NCI-H2196 treated with DMSO at 0.1 percent for 48 hours (cell line): Measurements from ENCODE around the gene OR1E1.
"Not testable (repeated sequence)": the region's sequence is repeated elsewhere in the genome, so short reads cannot be mapped to it uniquely, and the experiment has no call there.

Source experiments
- DNase-seq: peaks from one replicate; lab custom pipeline; 2025; ENCODE audit not compliant: unreplicated experiment; lab: John Stamatoyannopoulos, UW

OR1E1 gene, protein sequence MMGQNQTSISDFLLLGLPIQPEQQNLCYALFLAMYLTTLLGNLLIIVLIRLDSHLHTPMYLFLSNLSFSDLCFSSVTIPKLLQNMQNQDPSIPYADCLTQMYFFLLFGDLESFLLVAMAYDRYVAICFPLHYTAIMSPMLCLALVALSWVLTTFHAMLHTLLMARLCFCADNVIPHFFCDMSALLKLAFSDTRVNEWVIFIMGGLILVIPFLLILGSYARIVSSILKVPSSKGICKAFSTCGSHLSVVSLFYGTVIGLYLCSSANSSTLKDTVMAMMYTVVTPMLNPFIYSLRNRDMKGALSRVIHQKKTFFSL

GRCh38 chr17:3398310-3398709 lies at the start of gene OR1E1:
Gene OR1E1, minus strand, starts transcription at chr17:3398410. Its CDS starts 0 bp downstream, at chr17:3398410.
- DNase-seq: no peak

DNA sequence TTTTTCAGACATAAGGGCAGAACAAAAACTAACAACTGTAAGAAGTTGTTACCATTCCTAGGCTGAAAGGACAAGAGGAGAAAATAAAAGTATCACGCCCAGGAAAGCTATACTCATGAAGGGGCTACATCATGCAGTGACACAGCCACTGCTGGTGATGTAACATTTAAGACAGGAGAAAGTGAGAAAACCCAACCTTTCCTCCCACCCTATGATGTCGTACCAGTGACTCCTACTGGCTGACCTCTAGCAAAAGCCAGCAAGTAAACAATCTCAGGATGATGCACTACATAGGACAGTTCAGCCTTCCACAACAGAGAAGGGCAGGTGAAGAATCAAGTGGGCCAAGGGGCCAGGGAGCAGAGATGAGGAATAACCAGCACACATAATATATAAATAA lies 49.4 kb upstream of the OR1E1 start:
- no peak for DNase-seq

DNA sequence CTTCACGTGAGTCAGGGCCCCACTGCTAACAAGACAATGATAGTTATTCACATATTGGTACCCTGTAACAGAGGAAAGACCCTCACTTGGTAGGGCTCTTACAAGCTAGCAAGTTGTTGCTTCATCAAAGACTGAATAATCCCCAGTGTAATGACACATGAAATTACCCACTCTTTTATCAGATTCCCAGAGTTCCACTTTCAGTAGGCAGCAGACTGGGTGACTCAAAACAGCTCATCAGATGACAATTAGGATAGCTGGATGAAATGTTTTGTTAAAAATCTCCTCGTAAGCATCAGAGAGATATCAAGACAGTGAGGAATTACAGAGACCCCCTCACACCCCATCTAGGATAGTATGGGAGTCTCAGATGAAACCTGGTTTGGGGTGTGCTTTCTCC lies 42.2 kb upstream of the OR1E1 start:
- DNase-seq: no peak

DNA sequence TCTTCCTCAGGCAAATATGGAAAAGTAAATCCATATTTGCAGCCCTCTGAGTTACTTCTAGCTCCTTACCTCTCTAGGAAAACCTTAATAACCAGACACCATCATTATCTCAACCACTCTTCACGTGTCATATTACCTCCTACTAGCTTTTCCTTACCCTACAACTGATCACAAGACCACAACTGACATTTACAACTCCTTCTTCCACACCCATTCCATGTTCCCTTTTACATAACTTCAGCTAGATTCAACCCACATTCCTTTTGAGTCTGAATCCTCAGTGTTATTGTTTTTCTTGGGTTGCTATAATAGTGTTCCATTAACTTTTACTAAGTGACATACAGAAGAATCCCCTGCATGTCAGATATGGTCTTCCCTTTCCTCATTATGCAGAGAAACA lies 40.2 kb upstream of the OR1E1 start:
- no peak for DNase-seq

DNA sequence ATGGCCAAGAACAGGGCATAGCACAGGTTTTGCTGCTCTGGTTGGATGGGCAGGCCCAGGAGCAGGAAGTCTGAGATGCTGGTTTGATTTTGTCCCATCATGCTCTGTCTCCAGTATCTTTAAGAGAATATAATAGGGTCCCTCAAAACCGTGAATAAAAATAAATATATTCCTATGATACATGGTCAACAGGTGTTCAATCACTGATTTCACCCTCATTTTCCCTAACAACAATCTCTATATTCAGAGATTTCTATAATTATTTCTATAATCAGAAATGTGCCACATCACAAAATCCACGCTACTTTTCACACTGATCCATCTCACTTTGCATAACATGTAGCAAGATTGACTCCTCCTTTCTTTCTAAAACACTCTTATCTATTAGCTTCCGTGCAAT lies 35.5 kb upstream of the OR1E1 start, which contains the start of gene OR1E2:
Gene OR1E2 (minus strand): TSS at position 101 of the 400 bp plus-strand sequence. CDS start 0 bp downstream, at position 101.
- no peak for DNase-seq

DNA sequence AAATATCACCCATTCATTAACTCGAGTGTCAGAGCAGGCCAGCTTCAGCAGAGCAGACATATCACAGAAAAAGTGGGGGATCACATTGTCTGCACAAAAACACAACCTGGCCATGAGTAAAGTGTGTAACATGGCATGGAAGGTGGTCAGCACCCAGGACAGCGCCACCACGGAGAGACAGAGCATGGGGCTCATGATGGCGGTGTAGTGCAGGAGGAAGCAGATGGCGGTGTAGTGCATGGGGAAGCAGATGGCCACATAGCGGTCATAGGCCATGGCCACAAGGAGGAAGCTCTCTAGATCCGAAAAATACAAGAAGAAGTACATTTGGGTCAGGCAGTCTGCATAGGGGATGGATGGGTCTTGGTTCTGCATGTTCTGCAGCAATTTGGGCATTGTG lies 35.0 kb upstream of the OR1E1 start:
- not testable (repeated sequence) for DNase-seq

DNA sequence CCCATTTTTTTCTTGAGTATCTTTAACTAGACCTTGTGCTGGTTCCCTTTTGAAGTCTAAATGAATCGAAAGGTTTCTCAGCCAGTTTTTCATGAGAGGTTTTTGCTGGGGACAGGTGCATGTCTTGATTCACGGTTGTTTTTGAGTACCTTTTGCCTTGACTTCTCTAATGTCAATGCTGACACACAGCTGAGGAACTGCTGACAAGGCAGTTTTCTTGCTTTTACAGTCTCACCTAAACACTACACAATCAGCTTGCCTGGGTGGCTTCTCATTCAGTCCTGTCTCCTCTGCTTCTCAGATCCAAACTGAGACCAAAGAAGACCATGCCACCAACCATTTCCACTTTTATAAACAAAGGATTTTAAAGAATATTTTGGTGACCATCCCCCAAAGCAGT lies 20.0 kb upstream of the OR1E1 start:
- DNase-seq: no peak

GRCh38 chr17:3415610-3416009 lies 17.4 kb upstream of the OR1E1 start:
- DNase-seq: no peak

- DNase-seq: not testable (repeated sequence)
These were observed 14.0 kb upstream of the OR1E1 start for GRCh38 chr17:3412216-3412615.

DNA sequence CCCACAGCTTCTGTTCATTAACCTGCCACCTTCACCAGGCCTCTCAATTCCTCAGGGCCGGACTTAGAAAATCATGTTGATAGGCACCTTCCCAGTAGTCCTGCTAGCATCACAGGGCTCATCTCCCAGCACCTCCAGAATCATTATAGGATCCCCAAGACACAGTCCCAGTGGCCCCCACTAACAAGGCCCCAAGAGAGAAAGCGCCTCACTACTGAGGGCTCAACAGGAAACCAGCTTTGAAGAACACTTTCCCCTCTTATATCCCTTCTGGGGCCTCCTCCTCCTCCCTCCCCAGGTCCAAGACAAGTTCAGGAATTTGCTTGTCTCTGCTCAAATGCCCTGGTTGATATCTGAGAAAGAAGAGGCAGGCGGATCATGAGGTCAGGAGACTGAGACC lies 12.9 kb upstream of the OR1E1 start, which contains the start of gene OR3A3:
Gene OR3A3 (plus strand): TSS at position 301 of the 400 bp plus-strand sequence.
- DNase-seq: no peak

DNA sequence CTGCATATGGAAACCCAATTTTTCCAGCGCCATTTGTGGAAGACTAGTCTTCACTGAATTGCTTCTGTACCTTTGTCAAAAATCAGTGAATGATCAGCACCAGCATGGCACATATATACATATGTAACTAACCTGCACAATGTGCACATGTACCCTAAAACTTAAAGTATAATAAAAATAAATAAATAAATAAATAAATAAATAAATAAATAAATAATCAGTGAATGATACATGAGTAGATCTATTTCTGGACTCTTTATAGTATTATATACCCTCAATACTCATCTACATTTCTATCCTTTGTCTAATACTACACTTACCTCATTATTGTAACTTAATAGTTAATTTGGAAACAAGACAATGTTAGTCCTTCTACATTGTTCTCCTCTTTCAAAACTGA lies 5.6 kb upstream of the OR1E1 start:
- not testable (repeated sequence) for DNase-seq

- DNase-seq: no peak
These were observed 3.6 kb upstream of the OR1E1 start for GRCh38 chr17:3401786-3402185.

GRCh38 chr17:3400055-3400454 lies 1.8 kb upstream of the OR1E1 start:
- no peak for DNase-seq

DNA sequence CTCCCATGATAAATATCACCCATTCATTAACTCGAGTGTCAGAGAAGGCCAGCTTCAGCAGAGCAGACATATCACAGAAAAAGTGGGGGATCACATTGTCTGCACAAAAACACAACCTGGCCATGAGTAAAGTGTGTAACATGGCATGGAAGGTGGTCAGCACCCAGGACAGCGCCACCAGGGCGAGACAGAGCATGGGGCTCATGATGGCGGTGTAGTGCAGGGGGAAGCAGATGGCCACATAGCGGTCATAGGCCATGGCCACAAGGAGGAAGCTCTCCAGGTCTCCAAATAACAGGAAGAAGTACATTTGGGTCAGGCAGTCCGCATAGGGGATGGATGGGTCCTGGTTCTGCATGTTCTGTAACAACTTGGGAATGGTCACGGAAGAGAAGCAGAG lies 409 bp downstream of the OR1E1 start:
- not testable (repeated sequence) for DNase-seq

DNA sequence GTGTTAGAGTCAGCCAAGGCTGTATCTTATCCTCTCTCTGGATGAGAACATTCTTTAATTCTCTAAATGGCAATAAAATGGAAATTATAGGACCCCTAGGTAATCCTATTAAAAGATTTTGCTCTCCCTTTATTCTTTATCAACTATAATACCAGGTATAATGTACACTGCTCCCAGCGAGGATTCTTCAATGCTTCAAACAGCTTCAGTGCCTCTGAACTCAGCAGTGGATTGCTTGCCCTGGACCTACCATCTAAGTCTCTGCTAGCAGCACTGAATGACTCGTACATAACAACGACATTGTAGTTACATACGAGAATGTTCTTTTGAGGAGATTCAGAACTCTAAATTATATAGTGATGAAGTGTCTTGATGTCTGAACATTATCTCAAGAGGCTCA lies 8.4 kb downstream of the OR1E1 start:
- no peak for DNase-seq

GRCh38 chr17:3385869-3386816 lies 12.1 kb downstream of the OR1E1 start, which contains the start of gene OR3A2:
Gene OR3A2, minus strand, starts transcription at chr17:3386308.
- no peak for DNase-seq

GRCh38 chr17:3381957-3382356 lies 16.3 kb downstream of the OR1E1 start:
- DNase-seq: no peak

- DNase-seq: no peak
These were observed 19.9 kb downstream of the OR1E1 start for GRCh38 chr17:3378321-3378720.

DNA sequence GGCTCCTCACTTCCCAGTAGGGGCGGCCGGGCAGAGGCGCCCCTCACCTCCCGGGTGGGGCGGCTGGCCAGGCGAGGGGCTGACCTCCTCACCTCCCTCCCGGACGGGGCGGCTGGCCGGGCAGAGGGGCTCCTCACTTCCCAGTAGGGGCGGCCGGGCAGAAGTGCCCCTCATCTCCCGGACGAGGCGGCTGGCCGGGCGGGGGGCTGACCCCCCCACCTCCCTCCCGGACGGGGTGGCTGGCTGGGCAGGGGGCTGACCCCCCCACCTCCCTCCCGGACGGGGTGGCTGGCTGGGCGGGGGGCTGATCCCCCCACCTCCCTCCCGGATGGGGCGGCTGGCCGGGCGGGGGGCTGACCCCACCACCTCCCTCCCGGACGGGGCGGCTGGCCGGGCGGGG lies 27.0 kb downstream of the OR1E1 start:
- not testable (repeated sequence) for DNase-seq
